CD1c-positive myeloid dendritic cell (primary cell): ENCODE results near the gene SLC41A3.
"Not testable (repeated sequence)": the region's sequence is repeated elsewhere in the genome, so short reads cannot be mapped to it uniquely, and the experiment has no call there.

Source experiments
- DNase-seq: peaks from one replicate; pipeline ENCODE4 v3.0.0-alpha.2; 2016; ENCODE audit errors: extremely low spot score

The SLC41A3 gene

DNA sequence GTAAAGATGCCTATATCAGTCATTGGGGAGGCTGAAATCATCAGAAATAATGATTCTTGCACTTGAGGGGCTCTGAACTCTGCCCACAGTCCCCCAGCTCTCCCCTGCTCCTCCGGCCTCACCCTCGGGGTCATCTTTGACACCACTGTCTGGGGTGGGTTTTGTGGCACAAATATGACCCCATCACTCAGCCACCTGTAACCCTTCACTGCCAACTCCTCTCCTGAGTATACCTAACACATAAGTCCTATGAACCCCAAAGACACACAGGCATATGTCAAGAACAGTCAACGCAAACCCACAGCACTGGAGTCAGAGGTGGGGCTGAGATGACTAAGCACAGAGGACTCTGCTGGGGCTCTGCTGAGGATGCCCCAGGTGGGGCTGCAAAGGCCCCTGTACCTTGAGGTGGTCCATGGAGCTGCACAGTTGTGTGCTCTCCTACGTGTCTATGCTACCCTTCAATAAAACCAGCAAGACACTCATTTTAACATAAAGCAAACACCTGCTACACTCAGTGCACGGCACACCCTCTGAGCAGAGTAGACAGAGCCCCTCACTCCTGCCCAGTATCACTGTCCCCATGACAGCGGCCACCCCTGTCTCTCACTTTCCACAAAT lies 29.9 kb downstream of the SLC41A3 start:
- no peak for DNase-seq

- DNase-seq: no peak
Measured at GRCh38 chr3:126053513-126053912, 30.4 kb downstream of the SLC41A3 start.

GRCh38 chr3:126052196-126053058 lies 31.5 kb downstream of the SLC41A3 start:
- no peak for DNase-seq

DNA sequence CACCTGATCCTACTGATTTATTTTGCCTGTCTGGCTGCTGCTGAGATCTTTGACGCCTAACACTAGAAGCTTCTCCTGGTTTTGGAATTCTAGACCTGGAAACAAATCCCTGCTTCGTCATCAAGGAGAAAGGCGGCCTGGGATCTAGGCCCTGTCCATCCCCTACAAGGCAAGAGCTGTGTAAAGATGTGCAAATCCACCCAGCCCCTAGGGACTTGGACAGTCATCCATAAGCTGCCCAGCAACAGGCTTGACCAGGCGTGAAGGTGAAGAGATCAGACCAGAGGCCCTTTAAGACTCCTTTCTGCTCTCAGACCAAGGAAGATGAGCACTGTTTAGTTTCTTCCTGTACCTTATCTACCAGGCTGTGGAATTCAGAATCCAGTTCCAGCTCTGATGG lies 32.2 kb downstream of the SLC41A3 start:
- DNase-seq: no peak

- no peak for DNase-seq
Measured at GRCh38 chr3:126051234-126051633, 32.7 kb downstream of the SLC41A3 start.

DNA sequence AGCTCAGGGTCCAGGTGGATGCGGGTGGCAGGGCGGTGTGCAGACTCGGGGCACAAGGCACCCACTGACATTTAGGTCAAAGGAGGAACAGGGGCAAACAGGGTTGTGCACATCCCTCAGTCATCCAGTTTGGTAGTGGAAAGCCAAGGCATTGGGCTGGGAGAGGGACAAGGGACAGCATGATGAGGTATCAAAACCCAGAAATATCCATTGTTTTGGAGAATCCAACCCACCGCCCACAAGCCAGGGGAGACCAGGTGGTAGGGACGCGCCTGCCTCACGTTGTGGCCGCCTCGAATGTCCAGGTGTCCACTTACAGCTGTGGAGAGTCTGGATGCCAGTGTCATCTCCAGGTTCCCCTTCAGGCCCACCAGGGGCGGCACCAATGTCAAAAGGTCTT lies 33.3 kb downstream of the SLC41A3 start:
- no peak for DNase-seq

DNA sequence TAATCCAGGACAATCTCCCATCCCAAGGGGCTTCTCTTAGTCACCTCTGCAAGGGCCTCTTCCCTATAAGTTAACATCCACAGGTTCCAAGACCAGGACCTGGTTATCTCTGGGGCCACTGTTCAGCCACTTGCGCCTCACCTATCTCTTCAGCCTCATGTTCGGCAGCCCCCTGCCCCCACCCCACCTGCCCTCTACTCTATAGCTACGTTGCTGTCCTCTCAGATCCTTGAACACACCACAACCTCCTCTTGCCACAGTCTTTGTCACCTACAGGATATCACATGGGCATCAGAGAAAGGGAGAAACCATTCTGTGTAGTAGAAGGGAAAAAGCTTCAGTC lies 33.9 kb downstream of the SLC41A3 start:
- DNase-seq: no peak

DNA sequence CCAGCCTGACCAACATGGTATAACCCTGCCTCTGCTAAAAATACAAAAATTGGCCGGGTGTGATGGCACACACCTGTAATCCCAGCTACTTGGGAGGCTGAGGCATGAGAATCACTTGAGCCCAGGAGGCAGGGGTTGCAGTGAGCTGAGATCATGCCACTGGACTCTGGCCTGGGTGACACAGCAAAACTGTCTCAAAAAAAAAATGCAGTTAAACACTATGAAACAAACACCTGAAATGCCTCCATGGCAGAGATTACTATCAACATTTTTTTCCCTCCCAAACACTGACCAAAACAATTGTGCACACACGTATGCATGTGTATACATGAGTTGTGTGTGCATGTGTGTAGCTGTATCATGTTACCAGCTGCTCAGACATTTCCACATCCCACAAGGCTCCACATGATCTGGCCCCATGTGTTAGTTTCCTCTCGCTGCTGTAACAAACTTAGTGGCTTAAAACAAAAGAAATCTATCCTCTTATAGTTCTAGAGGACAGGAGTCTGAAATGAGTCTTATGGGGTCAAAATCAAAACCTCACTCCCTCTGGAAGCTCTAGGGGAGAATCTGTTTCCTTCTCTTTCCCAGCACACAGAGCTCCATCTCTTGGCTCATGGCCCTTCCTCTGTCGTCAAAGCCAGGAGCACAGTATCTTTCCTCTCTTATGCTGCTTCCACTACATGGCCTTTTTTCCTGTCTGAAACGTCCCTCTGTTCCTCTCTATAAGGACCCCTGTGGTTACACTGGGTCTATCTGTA lies 34.5 kb downstream of the SLC41A3 start:
- DNase-seq: no peak

DNA sequence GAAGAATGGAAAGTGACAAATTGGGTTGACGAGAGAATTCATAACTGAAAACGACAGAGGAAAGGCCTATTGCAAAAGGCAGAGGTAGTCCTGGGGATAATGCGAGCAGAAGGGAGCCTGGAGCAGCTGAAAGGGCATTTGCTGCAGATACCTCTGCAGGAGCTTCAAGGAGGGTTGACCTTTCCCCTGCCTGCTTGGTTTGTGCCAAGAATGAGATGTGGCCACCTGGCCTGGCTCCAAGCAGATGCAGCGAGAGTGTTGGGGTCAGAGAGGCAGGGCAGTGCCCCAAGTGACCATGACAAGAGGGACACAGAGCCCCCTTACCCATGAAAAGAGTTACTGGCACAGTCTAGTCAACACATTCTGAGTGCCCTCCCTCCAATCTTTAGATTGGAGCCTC lies 43.5 kb downstream of the SLC41A3 start:
- DNase-seq: no peak

GRCh38 chr3:126039870-126040269 lies 44.1 kb downstream of the SLC41A3 start:
- no peak for DNase-seq

DNA sequence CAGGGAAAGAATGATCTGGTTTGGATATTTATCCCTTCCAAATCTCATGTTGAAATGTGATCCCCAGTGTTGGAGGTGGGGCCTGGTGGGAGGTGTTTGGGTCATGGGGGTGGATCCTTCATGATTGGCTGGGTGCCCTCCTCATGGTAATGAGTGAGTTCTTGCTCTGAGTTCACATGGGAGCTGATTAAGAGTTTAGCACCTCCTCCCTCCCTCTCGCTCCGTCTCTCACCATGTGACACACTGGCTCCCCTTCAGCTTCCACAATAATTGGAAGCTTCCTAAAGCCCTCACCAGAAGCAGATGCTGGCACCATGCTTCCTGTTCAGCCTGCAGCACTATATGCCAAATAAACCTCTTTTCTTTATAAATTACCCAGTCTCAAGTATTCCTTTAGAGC lies 45.1 kb downstream of the SLC41A3 start:
- not testable (repeated sequence) for DNase-seq

- no peak for DNase-seq
Measured at GRCh38 chr3:126036056-126036549, 47.8 kb downstream of the SLC41A3 start.

GRCh38 chr3:126035362-126036050 lies 48.4 kb downstream of the SLC41A3 start:
- DNase-seq: no peak

DNA sequence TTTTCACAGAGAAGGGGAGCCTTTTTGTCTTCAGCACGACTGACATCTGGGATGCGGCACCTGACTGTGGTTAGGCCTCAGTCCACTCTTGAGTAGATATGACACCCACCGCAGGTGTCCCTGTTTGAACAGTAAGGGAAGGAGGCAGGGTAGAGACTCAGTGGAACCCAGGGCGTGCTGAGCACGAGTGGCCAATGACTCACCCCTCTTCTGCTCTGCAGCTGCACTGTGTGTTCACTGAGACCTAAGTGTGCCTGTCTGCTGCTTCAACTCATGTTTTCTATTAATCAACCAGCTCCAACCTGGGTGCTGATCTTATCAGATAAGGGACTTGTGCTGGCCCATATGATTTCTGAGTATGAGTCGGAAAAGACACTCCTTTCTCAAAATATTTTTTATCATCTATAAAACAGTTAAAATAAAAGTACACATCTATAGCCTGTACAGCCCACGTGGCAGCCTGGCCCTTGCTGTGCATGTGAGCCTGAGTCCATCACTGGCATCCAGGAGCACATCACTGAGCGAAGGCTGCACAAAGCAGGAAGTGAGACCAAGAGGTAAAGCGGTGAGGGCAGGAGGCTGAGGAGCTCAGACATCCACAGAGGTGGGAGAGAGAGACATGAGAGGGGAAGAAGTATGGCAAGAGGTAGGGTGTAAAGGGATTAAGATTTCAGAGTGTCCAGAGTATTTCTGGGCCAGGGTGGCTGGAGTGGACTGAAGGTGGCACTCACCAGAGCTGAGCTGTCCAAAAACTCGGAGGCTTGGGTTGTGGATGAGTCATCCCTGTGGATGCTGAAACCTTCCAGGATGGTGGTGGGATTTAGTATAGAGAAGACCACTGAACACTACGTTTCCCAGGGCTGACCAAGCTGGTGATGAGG lies 49.2 kb downstream of the SLC41A3 start:
- DNase-seq: no peak

GRCh38 chr3:126033765-126034164 lies 50.2 kb downstream of the SLC41A3 start:
- no peak for DNase-seq

DNA sequence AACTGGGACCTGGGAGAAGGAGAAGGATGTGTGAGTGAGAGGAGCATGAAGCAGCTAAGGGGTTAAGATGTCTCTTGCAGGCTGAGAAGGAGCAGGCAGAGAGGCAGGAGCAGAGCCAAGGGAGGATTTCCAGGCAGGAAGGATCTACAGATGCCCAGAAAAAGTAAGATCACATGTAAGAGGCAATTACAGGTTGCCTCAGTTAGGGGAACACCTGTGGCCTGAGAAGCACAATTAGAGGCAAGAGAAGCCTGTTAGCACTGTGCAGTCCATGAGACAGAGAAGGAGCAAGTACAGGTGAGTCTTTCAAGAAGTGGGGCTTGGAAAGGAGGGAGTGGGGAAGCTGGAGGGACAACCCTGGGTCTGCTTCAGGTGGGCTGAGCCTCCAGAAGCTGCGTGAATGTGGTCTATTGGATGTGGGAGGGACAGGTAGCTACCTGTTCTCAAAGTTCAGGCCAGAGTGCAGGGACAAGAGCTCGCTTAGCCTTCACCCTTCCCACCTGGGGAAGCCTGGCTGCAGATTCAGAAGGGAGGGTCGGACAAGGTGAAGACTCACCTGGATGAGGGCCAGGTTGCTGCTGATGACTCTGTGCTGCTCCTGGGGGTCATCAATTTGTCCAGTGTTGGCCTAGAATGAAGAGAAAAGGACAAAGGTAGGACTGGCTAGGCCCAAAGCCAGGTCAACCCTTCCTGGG lies 50.7 kb downstream of the SLC41A3 start:
- no peak for DNase-seq

DNA sequence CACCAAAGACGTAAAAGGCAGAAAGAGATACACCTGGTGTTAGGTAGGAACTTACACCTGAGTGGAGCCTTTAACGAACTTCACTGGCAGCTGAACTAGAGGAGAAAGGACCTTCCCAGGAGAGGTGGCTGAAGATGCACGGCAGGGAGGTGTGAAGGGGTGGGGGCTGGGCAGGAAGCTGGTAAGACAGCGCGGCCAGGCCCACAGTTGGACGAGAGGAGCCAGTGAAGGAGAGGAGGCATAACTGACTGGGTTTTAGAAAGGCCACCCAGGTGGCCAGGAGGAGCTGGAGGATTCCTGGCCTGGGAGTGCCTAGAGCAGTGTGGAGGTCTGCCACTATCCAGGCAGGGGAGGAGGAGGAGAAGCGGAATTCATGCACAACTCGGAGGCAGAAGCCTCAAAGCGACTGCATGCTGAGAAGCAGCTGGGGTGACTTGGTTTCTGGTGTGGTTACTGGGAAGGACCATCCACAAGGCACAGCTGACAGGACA lies 51.9 kb downstream of the SLC41A3 start:
- no peak for DNase-seq

DNA sequence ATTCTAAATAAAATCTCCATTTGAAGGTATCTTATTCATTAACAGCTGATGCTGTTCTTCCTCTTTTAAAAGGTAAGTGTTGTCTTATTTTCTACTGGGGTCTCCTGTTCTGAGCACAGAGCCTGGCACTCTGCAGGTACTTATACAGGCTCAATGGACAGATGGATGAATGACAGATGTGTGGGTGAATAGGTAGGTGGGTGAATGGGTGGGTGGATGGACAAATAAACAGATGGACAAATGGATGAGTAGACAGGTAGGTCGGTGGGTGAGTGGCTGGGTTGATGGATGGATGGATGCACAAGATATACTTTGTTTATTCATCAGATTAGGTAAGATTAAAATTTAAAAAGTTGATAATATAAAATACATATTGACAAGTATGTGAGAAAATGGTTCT lies 53.5 kb downstream of the SLC41A3 start:
- no peak for DNase-seq

DNA sequence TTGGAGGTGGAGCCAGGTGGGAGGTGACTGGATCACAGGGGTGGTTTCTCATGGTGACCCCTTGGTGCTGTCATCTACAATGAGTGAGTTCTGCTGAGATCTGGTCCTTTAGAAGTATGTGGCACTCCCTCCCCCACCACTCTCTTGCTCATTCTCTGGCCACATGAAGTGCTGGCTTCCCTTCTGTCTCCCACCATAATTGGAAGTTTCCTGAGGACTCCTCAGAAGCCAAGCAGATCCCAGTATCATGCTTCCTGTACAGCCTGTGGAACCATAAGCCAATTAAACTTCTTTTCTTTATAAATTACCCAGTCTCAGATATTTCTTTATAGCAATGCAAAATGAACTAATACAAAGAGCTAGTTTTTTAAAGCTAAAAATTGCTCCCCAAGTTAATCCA lies 54.7 kb downstream of the SLC41A3 start:
- no peak for DNase-seq

DNA sequence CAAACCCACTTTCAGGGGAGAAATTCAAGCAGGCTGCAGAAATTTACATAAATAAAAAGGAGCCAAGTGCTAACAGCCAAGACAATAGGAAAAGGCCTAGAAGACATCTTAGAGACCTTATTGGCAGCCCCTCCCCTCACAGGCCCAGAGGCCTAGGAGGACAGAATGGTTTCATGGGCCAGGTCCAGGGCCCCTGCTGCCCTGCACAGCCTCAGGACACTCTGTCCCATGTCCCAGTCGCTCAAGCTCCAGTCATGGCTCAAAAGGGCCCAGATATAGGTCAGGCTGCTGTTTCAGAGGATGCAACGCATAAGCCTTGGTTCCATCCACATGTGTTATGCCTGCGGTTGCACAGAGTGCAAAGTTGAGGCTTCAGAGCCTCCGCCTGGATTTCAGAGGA lies 55.8 kb downstream of the SLC41A3 start:
- no peak for DNase-seq
